Stimulated activated CD8-positive, alpha-beta memory T cell treated with anti-CD3 and anti-CD28 coated beads, Interleukin-15, amount 100 ng/mL, for 1 hour (primary cell): ENCODE data around the gene ACADM.
"Not testable (repeated sequence)": the region's sequence is repeated elsewhere in the genome, so short reads cannot be mapped to it uniquely, and the experiment has no call there.

ENCODE experiments used
- DNase-seq: peaks from one replicate; pipeline ENCODE4 v3.0.0-alpha.2; 2020; ENCODE audit warnings: low read depth

The ACADM gene

GRCh38 chr1:75724472-75725022 lies at the start of gene ACADM:
ACADM (plus strand) TSS chr1:75724709; CDS start chr1:75724788, 79 bp downstream.
- peak; percentile 63 for DNase-seq

GRCh38 chr1:75677443-75677842 lies 47.1 kb upstream of the ACADM start:
- DNase-seq = no peak

- not testable (repeated sequence) for DNase-seq
Observed at GRCh38 chr1:75677964-75678363, 46.5 kb upstream of the ACADM start.

DNA sequence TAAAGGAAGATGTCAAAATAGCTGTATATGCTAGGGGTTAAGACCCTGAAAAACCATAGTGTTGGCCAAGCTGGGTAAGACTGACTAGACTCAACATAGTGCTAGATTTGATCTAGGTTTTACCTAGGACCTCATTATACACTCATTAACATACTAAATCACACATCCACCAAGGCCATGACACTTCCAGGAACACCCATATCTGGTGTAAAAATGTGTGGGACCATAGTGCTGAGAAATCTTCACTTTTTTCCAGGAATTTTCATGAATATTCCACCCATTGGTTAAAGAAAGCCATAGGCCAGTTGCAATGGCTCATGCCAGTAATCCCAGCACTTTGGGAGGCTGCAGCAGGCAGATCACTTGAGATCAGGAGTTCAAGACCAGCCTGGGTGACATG lies 34.0 kb upstream of the ACADM start:
- DNase-seq = no peak

DNA sequence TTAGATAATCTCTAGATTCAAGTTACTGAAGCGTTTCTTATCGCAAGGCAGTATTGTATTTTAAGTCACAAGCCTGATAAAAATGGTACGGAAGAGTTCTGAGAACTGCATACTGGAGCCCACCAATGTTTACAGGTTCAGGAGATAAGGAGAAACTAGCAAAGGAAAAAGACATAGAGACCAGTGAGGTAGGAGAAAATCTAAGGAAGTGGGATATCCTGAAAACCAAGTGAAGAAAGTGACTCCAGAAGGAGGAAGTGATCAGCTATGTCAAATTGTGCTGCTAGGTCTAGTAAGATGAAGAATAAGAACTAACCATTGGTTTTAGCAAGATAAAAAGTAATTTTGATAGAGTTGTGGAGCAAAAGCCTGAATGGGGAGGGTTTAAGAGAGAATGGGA lies 31.0 kb upstream of the ACADM start:
- no peak for DNase-seq

- DNase-seq = no peak
Observed at GRCh38 chr1:75696000-75696399, 28.5 kb upstream of the ACADM start.

GRCh38 chr1:75707191-75707590 lies 17.3 kb upstream of the ACADM start:
- no peak for DNase-seq

GRCh38 chr1:75708910-75709309 lies 15.6 kb upstream of the ACADM start:
- DNase-seq = no peak

DNA sequence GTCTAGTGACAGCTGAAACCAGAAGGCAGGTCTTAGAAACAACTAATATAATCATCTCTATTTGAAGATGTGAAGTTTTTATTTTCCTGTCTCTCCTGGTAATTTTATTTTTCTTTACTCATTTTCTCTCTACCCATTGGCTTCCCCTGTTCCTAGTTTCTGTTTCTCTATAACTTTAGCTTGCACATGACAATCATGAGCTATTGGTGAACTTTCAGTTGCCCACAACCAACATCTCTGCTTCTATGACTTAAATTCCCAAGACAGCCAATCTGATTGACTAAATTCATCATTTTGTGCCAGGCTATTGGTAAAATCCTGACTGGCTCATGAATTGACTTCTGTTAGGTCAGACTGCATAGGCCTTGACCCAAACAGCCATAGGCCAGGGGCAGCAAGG lies 13.7 kb upstream of the ACADM start:
- no peak for DNase-seq

- DNase-seq = no peak
Observed at GRCh38 chr1:75711846-75712245, 12.7 kb upstream of the ACADM start.

DNA sequence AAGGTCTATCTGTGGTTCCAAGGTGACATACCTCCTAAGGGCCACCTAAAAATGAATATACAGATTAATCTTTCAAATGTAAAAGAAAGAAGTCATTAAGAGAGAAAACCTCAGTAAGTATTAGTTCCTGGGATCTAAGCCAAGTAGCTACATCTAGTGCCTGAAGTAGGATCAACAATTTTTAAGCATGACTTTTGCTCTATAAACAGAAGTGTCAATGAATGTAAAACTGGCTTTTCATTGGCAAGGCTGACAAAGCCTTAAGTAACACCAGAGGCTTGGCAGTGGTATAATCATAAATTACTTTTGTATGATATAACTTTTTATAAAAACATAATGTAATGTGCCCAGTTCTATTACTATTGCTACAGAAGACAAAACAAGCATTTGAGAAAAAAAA lies 12.2 kb upstream of the ACADM start:
- no peak for DNase-seq

- DNase-seq = no peak
Observed at GRCh38 chr1:75719810-75720209, 4.7 kb upstream of the ACADM start.

DNA sequence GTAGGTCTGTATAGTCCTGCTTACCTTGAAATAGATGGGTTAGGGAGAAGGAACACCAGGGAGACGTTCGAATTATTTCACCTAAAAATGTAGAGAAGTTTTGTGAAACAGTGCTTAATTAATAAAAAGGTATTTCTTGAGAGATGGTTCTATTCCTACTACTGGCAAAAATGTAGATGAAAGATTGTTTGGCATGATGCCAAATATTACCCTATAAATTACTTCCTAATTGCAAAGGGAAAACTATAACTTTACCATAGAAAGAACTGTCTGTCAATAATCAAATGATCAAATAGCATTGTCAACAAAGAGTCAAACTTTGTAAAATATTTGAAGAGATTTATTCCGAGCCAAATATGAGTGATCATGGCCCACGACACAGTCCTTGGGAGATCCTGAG lies 4.2 kb upstream of the ACADM start:
- no peak for DNase-seq

GRCh38 chr1:75720820-75721219 lies 3.7 kb upstream of the ACADM start:
- no peak for DNase-seq

DNA sequence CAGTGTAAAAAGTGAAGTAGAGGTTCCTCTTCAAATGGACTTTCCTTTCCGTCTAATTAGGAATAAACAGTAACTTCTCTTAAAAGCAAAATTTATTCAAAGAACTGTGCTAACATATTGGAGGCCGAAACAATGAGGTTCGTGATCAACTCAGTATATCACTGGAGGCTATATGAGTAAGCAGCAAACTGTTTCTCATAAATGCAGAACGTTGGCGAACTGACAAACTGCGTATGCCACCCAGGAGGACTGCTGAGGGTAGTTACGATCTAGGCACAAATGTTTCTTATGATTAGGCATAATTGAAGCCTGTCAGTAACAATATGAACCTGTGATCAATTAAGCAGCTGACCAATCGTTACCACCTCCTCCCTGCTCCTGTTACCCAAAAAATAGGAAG lies 2.3 kb upstream of the ACADM start:
- DNase-seq = not testable (repeated sequence)

DNA sequence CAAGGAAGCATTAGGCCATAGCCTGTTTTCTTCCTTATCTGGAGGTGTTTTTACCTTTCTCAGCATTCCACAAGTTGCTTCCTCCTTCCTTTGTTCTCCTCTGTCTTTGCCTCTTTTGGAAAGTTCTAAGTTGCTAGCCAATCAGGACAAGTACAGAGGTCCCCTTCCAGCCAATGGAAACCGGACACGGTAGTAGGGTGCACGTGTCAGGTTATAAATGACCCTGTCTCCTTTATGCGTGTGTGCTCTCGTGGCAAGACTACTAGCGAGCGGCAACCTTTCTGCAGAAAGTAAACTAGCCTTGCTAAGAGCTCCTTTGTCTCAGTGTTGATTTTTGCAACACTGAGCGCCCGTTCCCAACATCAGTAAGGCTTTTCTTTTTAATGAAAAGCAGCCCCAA lies 1.5 kb upstream of the ACADM start:
- no peak for DNase-seq

DNA sequence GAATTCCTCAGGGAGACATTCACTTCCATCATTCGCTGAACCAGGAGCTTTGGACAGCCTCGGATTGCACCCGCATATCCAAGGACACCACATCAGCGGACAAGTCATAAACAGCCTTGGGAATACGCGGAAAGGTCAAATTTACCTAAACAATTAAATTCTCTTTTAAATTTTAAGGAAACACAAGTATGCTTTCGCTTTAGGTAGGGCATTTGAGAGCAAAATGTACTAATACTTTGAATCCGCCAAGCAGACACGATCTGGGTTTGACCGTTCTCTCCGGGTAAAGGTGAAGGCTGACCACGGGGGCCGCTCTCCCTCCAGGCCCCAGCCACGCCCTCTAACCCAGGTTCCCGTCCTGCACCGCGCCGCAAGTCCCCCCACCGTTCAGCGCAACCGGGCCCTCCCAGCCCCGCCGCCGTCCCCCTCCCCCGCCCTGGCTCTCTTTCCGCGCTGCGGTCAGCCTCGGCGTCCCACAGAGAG lies 479 bp upstream of the ACADM start:
- peak; percentile 50 for DNase-seq

- DNase-seq = no peak
Observed at GRCh38 chr1:75725266-75725665, 757 bp downstream of the ACADM start.

DNA sequence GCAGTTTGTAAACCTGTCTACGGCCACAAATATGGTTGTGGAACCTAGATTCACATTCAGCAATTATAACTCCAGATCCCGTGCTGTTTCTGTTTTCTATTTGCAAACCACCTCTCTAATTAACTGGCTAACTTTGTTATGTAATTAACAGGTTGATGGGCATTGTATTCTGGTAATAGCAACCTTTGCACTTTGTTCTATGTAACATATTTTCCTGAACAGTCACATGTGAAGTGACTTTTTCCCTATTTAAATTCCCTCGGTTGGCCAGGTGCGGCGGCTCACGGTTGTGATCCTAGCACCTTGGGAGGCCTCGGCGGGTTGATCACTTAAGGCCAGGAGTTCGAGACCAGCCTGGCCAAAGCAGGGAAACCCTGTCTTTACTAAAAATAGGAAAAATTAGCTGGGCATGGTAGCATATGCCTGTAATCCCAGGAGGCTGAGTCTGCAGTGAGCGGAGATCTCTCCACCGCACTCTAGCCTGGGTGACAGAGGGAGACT lies 1.4 kb downstream of the ACADM start:
- no peak for DNase-seq

DNA sequence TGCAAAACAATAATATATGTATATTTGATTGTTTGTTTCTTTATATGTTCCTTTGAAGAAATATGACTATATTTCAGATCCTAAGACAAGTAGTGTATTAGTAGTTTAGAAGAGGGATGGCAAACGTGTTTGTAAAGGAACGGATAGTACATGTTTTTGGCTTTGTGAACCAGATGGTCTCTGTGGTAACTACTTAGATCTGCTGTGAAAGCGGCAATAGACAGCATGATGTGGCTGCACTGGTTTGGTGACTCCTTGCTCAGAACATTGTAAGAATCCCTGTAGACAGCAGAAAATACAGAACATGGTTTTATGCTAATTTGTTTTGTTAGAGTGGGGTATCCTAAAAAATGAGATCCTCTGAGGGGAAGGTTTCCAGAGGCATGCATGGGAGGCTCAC lies 3.1 kb downstream of the ACADM start:
- DNase-seq = no peak

DNA sequence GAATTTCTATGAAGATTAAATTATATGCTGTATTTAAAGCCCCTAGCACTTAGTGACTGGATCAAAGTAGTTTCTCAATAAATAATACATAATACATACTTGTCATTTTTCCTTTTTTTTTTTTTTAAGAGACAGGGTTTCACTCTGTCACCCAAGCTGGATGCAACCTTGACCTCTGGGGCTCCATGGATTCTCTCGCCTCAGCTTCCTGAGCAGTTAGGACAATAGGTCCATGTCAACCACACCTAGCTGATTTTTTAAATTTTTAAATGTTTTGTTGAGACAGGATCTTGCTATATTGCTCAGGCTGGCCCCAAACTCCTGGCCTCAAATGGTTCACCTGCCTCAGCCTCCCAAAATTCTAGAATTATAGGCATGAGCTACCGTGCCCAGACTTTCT lies 5.9 kb downstream of the ACADM start:
- no peak for DNase-seq

- no peak for DNase-seq
Observed at GRCh38 chr1:75731881-75732280, 7.4 kb downstream of the ACADM start.

DNA sequence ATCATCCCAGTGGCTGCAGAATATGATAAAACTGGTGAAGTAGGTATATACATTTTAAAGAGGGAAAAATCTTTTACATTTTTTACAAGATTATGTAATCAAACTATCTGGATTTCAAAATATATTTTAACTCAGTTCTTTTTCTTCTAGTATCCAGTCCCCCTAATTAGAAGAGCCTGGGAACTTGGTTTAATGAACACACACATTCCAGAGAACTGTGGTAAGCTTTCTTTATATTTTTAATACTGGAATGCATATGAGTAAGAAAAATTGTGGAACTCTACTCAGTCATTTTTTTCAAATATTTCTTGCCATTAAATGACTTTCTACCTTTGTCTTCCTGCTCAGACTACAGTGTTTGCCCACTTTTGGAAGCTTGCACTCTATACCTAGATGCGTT lies 8.2 kb downstream of the ACADM start:
- DNase-seq = no peak

DNA sequence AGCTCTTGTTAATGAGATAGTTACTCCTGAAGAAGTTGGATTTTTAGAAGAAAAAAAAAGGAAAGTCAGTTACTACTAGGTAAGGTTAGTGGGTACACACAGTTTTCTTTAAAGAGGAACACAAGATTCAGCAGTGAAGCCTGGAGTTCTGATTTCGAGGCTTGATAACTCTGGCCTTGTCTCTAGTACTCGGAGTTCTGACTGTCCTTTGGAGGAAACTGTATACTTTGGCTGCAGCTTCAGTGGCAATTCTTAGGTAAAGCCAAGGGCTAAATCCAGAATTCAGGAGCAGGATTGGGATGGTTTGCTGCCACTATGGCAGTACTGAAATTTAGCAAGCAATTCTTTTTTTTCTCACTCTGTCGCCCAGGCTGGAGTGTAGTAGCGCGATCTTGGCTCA lies 9.2 kb downstream of the ACADM start:
- DNase-seq = no peak

DNA sequence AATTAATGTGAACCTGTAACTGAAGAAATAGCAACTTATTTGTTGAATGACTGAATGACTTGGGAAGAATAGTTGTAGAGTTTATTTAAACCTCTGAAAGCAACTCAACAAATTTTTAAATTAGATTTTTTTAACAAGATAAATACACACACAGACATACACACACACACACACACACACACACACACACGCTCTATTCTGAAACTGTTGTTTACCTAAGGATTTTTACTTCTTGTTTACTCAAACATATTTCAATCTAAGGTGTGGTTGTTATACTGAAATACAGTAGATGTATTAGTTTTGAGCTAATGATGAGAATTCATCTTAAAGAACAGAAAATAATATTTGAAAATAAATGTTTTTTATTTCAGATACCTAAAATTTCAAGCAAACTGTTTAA lies 11.5 kb downstream of the ACADM start:
- no peak for DNase-seq
